ENCODE results near the gene PDE11A.
A peak's percentile ranks its signal among the peaks of the same experiment; 100 is the strongest.

The PDE11A gene

DNA sequence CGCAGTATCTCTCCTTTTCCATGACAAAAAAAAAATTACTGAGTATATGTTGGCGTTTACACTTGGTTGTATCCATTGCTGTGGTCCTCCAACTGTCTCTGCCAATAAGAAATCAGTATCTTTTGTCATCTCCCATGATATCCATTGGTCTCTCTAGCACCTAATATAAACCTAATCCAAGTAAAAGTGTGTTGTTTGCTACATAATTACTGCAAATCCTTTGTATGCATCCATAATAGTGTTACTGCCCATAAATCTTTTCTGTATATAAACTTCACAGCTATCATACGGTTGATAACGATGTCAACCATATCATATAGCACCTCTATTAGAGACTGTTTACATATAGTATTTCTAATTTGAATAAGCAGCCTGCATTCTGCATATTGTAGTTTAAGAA, 453.1 kb downstream of the PDE11A start:
- no peaks in the 10 kb centered on the region for H3K27me3 Mint-ChIP-seq
- no peaks in the 10 kb centered on the region for H3K36me3 Mint-ChIP-seq
- no peak overlapping the region for H3K27ac Mint-ChIP-seq
- H3K4me1 Mint-ChIP-seq = peaks cover 5% of the 10 kb centered on the region
- H3K4me3 Mint-ChIP-seq = peak overlapping the region; percentile 96
- no peaks in the 10 kb centered on the region for H3K9me3 Mint-ChIP-seq

DNA sequence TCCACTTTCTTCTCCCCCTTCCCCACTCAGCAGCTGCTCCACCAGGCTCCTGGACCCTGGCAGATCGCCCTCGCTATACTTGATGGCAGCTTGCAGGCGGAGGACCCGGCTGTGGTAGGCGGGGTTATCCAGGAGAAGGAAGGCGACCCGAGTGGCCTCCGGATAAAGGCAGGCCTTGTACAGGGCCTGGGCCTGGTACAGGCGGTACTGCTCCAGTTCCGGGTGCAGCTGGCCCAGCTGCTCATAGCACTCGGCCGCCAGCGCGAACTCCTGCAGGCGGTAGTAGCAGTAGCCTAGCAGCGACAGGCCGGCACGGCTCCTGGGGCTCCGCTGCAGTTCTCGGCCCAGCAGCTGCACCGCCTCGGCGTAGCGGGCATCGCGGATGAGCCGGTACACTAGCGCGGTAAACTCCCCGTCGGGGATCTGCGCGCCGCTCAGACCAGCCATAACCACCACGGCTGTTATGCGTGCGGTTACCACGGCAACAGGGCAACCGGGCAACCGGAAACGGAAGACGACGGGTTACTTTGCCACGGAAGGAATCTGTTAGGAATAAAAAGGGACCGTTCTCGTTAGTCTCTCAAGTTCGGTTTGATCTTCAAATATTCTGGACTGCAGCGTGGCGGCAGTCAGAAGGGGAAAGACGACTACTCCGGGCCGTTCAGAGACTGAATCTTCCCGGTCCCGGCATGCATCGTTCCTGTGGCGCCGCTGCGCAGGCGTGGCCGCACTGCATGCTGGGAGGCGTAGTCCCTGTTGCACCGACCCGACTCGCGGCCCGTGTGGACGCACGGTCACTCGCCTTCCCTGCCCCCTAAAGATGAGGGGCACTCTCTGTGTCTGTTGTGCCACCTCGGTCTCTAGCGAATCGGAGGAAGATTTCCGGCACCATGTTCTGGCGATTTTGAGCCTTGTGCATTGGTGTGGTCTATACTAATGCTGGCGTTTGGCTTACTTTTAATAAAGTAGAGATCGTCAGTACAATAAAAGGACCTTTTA, 454.0 kb downstream of the PDE11A start:
- Mint-ChIP-seq H3K36me3 (no peaks in the 10 kb centered on the region), H3K4me3 (peak overlapping the region; percentile 96), H3K4me1 (peaks cover 5% of the 10 kb centered on the region), H3K27me3 (no peaks in the 10 kb centered on the region), H3K27ac (peak overlapping the region; percentile 99), H3K9me3 (no peaks in the 10 kb centered on the region)

DNA sequence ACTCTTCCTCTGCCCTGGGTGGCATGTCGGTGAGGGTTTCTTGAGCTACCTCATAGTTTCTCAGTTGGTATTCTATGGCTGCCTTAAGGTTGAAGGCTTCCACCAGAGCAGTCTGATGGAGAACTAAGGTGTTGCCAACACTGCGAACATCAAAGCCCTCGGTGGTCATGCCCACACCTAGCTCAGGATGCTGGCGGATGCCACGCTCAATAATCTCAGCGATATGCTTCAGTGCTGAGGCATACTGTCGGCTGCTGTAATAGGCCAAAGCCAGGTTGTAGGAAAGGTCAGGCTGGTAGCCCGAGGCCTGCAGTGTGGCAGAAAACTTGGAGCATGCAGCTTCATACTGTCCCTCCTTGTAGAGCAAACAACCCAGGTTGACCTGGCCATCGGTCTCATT, 454.7 kb downstream of the PDE11A start:
- H3K4me1 Mint-ChIP-seq = peaks cover 5% of the 10 kb centered on the region
- H3K9me3 Mint-ChIP-seq = no peaks in the 10 kb centered on the region
- H3K36me3 Mint-ChIP-seq = no peaks in the 10 kb centered on the region
- H3K27ac Mint-ChIP-seq = no peak overlapping the region
- H3K4me3 Mint-ChIP-seq = peak overlapping the region; percentile 96
- H3K27me3 Mint-ChIP-seq = no peaks in the 10 kb centered on the region

DNA sequence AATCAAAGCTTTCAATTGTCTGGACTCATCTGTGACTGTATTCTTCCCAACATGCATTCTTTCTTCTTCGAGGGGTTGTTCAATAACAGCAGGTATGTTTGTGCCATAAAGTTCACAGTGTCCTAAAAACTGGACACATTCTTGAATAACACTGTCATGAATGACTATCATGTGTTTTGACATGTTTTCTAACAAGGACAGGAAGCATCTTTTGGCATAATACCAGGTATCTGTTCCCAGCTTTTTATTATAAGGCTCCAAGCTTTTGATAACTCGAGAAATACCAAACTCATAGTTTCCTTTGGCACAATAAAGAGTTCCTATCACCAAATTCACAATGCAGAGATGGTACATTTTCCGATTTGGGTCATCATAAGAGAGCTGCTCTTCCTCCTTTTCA, 455.8 kb downstream of the PDE11A start:
- no peak overlapping the region for H3K27ac Mint-ChIP-seq
- peaks cover 2% of the 10 kb centered on the region for H3K27me3 Mint-ChIP-seq
- H3K36me3 Mint-ChIP-seq = no peaks in the 10 kb centered on the region
- peak overlapping the region; percentile 30 for H3K4me3 Mint-ChIP-seq
- no peaks in the 10 kb centered on the region for H3K9me3 Mint-ChIP-seq
- peaks cover 5% of the 10 kb centered on the region for H3K4me1 Mint-ChIP-seq

DNA sequence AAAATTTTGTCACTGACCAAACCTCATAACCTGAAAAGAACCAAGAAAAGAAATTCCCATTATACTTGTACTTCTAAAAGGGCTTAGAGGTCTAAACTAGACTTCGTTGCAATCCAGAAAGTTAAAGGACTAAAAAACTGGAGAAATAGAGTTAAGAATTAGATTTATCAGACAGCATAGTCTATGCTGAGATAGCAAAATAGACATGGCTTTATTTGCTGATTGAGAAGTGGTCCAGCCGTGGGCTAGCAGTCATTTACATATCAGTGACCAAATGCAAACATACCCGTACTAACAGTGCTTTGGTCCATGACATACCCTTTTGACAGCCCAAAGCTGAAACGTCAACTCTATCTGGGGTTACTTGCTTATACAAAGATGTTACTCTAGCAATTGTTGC, 456.5 kb downstream of the PDE11A start:
- peaks cover 5% of the 10 kb centered on the region for H3K4me1 Mint-ChIP-seq
- H3K27ac Mint-ChIP-seq = no peak overlapping the region
- H3K36me3 Mint-ChIP-seq = no peaks in the 10 kb centered on the region
- no peak overlapping the region for H3K4me3 Mint-ChIP-seq
- no peaks in the 10 kb centered on the region for H3K9me3 Mint-ChIP-seq
- peaks cover 2% of the 10 kb centered on the region for H3K27me3 Mint-ChIP-seq

DNA sequence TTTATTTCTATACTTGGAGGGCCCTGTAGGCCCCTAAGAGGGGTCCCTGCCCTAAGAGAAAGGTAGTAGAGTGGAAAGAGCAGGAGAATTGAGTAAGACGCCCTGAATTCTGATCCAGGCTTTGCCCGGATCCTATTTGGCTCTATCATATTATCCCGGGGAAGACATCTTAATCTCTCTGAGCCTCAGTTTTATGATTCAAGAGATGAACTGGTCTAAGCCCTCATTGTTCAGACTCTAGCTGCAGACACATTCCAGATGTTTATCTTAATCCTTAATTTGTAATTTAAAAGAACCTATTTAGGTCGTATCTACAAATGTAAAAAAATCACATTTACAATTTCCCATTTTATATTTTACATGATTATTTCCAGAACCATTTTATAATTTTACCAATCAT, 459.9 kb downstream of the PDE11A start:
- Mint-ChIP-seq H3K4me3 (no peak overlapping the region), H3K36me3 (peaks cover 3% of the 10 kb centered on the region), H3K9me3 (peaks cover 5% of the 10 kb centered on the region), H3K27me3 (peaks cover 7% of the 10 kb centered on the region), H3K4me1 (no peaks in the 10 kb centered on the region), H3K27ac (no peak overlapping the region)

DNA sequence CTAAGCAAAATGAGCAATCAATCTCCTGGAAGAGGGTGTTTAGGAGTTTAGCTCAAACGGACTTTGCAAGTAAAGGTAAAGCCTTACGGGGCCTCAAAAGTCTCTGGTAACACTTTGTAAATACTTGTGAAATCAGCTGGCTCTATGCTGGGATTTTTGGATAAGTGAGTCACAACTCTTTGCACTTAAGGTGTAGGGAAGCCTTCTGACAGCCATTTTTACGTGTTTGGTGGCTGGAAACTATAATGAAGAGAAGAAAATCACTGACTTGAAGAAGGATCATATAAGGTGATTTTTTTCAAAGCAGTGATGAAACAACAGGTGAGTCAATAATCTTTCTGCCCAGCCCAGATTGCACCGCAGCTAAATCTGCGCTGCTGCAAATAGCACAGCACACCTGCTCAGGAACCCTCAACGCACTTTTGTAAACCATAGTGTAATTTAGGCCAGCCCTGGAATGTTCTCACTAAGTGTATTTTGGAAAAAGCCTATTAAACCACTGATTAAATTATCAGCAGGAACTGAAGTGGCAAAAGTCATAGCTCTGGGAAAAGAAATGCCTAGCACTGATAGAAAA, 461.2 kb downstream of the PDE11A start:
- Mint-ChIP-seq H3K9me3 (peaks cover 5% of the 10 kb centered on the region), H3K36me3 (peaks cover 3% of the 10 kb centered on the region), H3K27me3 (peaks cover 7% of the 10 kb centered on the region)

DNA sequence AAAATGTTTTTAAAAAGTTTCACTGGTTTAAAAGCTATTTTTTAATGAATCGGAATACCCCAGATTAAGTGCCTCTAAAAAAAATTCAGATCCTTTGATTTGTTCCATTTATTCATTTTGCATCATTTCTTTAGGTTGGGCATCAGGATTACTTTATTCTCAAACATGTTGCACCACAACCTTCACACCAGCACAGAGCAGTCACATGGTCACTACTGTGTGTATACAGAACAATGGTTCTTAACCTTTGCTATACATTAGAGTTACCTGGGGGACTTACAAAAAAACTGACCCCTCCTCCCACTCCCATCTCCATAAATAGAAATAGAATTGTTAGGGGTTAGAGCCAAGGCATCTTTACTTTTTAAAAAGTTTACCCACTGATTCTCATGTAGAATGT, 461.8 kb downstream of the PDE11A start:
- no peak overlapping the region for H3K4me3 Mint-ChIP-seq
- H3K36me3 Mint-ChIP-seq = peaks cover 3% of the 10 kb centered on the region
- peaks cover 5% of the 10 kb centered on the region for H3K9me3 Mint-ChIP-seq
- peaks cover 7% of the 10 kb centered on the region for H3K27me3 Mint-ChIP-seq
- H3K4me1 Mint-ChIP-seq = no peaks in the 10 kb centered on the region
- H3K27ac Mint-ChIP-seq = no peak overlapping the region

More for the DNA sequence above, 461.2 kb downstream of the PDE11A start:
- no peak overlapping the region for H3K4me3 Mint-ChIP-seq
- H3K4me1 Mint-ChIP-seq = no peaks in the 10 kb centered on the region
- H3K27ac Mint-ChIP-seq = no peak overlapping the region

DNA sequence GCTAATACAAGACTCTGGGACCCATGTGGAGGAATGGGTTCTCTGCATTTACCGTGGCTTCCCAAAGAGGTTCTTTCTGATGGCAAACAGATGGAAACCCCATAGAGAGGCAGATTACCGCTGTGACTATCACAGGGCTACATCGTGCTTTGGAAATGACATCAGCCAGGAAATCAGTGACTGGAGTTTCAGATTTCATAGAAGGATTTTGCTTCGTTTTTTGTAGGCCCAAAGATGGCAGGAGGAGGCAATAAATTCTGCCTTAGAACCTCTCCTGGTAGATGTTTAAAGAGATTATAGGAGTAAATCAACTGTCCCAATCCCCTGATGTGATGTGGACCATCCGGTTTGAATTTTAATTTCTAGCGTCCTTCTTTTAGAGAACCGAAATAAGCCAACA, 465.9 kb downstream of the PDE11A start:
- Mint-ChIP-seq H3K9me3 (peaks cover 5% of the 10 kb centered on the region), H3K36me3 (peaks cover 3% of the 10 kb centered on the region), H3K27me3 (peaks cover 5% of the 10 kb centered on the region), H3K4me3 (no peak overlapping the region), H3K27ac (no peak overlapping the region), H3K4me1 (no peaks in the 10 kb centered on the region)

DNA sequence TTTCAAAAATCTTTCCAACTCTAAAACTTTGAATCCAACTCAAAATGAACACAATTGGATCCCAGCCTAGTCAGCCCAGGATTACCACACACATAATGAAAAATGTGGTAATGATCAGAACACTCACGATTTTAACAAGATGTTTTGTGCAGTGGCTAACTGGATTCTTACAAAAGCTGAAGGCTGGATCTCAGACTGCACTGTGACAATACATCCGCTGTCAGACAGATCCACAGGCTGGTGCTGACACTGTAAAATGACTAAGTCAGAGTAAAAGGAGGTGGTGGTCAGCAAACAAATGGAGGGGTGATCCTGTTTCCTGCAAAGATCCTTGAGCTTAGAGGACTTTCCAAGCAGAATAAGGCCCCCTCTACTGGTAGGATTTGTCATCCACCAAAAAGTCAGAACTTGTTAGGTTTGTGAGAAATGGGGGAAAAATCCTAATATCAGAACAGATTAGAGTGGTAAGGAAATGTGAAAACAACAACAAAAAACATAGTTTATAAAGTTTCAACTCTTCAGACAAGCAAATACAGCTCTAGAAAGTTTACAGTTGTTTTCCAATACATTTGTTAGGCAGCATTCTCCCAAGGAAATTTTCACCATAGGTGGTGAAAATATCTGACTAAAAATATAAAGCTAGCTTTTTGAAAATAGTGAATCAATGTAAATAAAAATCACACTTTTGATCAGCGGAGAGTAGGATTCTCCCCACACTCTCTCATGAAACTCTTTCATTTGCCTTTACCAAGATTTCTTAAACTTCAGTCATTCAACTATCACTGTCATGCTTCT, 468.1 kb downstream of the PDE11A start:
- H3K9me3 Mint-ChIP-seq = peaks cover 5% of the 10 kb centered on the region
- no peaks in the 10 kb centered on the region for H3K4me1 Mint-ChIP-seq
- H3K27ac Mint-ChIP-seq = no peak overlapping the region
- peaks cover 5% of the 10 kb centered on the region for H3K36me3 Mint-ChIP-seq
- peaks cover 5% of the 10 kb centered on the region for H3K27me3 Mint-ChIP-seq
- no peak overlapping the region for H3K4me3 Mint-ChIP-seq

DNA sequence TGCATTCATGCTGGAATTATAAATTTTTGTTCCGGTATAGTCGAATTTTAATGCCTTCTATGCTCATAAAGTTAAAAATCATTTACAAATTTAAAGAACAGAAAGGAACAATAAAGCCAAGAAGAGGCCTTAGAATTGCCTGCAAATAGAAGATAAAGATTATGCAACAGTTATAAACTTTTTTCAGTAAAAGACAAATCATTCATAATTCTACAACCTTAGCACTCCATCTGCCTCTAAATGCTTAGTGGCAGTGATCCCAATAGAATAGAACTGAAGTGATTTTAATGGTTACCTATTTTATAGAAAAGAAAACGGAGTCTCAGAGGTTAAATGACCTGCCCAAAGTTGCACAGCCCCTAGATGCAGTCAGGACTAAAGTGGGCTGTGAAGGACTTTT, 468.8 kb downstream of the PDE11A start:
- peaks cover 2% of the 10 kb centered on the region for H3K36me3 Mint-ChIP-seq
- H3K4me1 Mint-ChIP-seq = no peaks in the 10 kb centered on the region
- H3K27me3 Mint-ChIP-seq = peaks cover 2% of the 10 kb centered on the region
- H3K9me3 Mint-ChIP-seq = no peaks in the 10 kb centered on the region
- no peak overlapping the region for H3K4me3 Mint-ChIP-seq
- H3K27ac Mint-ChIP-seq = no peak overlapping the region

DNA sequence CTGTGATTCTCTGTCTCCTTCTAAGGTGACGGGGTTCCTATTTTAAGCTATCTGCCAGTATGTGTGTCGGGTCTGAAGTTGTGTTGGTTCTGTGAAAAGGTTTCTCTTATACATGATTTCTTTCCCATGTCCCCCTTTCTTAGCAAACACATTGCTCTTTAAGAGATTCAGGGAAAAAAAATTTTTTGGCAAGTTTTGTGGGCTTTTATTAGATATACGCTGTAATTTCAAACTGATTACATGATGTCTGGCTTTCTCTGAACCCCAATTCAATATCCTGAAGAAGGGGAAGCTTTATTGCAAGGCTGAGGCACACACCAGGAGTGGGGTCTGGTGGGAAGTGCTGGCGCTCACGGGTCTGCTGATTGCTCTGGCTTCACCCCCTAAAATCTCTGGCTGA, 469.4 kb downstream of the PDE11A start:
- no peak overlapping the region for H3K27ac Mint-ChIP-seq
- no peak overlapping the region for H3K4me3 Mint-ChIP-seq
- H3K4me1 Mint-ChIP-seq = no peaks in the 10 kb centered on the region
- peaks cover 2% of the 10 kb centered on the region for H3K27me3 Mint-ChIP-seq
- H3K9me3 Mint-ChIP-seq = no peaks in the 10 kb centered on the region
- peaks cover 2% of the 10 kb centered on the region for H3K36me3 Mint-ChIP-seq

DNA sequence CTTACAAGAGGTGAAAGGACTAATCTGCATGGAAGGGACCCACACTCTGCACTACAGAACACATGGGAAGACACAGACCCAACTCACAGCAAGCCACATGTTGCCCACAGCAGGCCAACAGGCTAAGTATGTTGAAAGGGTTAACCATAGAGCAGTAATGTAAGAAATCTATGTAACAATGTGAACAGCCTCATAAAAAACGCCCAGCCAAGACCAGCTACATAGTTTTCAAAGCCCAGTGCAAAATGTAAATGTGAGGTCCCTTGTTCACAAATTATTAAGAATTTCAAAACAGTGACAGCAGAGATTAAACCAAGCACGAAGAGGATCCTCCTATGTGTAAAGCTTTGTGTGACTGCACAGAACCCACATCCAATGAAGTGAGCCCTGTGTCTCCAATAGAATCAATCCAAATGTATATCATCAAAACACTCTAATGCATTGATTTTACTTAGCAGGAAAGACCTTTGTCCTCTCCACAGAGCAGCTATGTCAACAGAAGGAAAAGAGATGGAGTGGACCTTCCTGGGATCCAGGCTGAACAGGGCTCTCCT, 469.9 kb downstream of the PDE11A start:
- Mint-ChIP-seq H3K36me3 (peaks cover 2% of the 10 kb centered on the region), H3K9me3 (no peaks in the 10 kb centered on the region), H3K4me3 (no peak overlapping the region), H3K27ac (no peak overlapping the region), H3K27me3 (peaks cover under 1% of the 10 kb centered on the region), H3K4me1 (no peaks in the 10 kb centered on the region)

DNA sequence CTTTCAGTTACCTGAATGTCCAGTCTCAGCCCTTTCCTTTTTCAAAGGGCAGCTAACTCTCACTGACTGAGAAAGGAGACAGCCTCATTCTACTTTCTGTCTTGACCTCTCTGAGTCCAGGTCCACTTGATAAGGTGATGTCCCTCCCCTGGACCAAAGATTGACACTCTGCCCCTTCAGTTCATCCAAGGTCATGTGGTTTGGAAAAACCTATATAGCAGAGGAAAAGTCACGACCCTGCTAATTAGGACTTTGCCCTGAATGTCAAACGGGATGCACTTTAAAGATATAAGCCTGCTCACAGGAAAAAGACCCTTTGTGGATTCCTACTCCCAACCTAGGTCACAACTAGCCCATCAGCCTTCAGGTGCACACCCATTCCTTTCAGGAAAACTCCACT, 471.7 kb downstream of the PDE11A start:
- no peaks in the 10 kb centered on the region for H3K4me1 Mint-ChIP-seq
- H3K36me3 Mint-ChIP-seq = peaks cover 2% of the 10 kb centered on the region
- no peaks in the 10 kb centered on the region for H3K9me3 Mint-ChIP-seq
- H3K27me3 Mint-ChIP-seq = no peaks in the 10 kb centered on the region
- H3K27ac Mint-ChIP-seq = no peak overlapping the region
- H3K4me3 Mint-ChIP-seq = no peak overlapping the region

DNA sequence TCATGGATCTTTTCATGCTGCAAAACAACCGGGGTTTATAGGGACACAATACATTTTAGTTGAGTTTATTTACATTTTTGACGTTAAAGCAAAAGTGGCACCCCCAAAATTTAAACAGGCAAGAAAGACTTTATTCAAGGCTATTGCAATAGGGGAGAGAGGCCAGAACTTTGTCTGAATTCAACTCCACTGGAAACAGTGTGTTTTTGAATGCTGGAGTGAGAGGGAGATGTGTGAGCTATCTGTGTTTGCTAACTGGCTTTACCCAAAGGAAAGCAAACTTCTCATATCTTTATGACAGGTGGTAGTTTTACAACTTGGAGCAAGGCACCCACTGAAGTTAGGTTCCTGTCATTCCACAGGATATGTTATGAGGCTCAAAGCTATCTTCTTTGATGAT, 472.6 kb downstream of the PDE11A start:
- H3K27ac Mint-ChIP-seq = no peak overlapping the region
- no peaks in the 10 kb centered on the region for H3K9me3 Mint-ChIP-seq
- H3K4me3 Mint-ChIP-seq = no peak overlapping the region
- H3K36me3 Mint-ChIP-seq = peaks cover 2% of the 10 kb centered on the region
- H3K27me3 Mint-ChIP-seq = peaks cover 2% of the 10 kb centered on the region
- H3K4me1 Mint-ChIP-seq = no peaks in the 10 kb centered on the region
